GM18526 (cell line): ENCODE measurements around the gene C16orf86.

Experiments
- POLR2A ChIP-seq: IDR thresholded peaks from 3 replicates; pipeline ENCODE4 v1.6.1; 2011; ENCODE audit not compliant: insufficient read length; ENCODE audit errors: extremely low read depth

Gene C16orf86

GRCh38 chr16:67694611-67695010 is 28.0 kb downstream of the C16orf86 start:
- no peak for TF ChIP-seq POLR2A

DNA sequence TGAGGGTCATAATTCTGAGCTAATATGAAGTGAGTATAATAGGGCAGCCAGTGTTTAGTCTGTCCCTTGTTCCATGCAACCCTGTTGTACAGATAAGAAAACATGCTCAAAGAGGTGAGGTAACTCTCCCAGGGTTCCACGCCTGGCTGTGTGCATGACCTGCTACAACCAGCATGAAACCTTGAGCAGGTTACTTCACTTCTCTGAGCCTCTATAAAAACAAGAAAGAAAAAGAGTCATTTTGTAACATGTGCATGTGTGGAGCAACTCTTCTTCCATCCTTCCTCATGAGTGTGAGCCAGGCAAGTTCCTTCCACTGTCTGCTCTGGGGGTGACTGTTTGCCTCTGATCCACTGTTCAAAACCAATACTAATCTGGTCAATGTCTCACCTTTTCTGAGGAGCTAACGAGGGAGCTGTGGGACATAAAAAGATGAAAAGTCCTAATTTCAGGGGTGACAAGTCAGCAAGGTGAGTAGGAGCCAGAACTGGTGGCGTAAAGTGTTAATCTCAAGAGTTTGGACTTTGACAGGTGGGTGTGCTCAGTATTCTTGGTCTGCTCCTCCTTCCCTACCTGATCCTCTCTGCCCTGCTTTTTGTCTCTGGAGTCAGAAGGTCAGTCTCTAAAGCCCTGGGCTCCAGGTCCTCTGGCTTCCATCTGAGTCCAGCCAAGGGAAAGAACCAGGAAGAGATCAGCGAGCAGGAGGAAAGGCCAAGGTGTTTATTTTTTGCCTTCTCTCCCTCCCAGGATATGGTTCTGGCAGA is 31.0 kb downstream of the C16orf86 start:
- no peak for TF ChIP-seq POLR2A

DNA sequence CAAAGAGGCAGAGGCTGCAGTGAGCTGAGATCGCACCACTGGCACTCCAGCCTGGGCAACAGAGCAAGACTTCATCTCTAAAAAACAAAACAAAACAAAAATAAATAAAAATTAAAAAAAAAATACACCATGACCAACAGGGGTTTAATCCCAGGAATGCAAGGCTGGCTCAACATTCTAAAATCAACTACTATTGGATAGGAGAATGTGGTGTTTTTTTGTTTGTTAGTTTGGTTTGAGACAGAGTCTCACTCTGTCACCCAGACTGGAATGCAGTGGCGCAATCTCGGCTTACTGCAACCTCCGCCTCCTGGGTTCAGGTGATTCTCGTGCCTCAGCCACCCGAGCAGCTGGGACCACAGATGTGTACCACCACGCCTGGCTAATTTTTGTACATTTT is 32.7 kb downstream of the C16orf86 start:
- no peak for TF ChIP-seq POLR2A

GRCh38 chr16:67701420-67701819 is 34.8 kb downstream of the C16orf86 start:
- TF ChIP-seq POLR2A = no peak

DNA sequence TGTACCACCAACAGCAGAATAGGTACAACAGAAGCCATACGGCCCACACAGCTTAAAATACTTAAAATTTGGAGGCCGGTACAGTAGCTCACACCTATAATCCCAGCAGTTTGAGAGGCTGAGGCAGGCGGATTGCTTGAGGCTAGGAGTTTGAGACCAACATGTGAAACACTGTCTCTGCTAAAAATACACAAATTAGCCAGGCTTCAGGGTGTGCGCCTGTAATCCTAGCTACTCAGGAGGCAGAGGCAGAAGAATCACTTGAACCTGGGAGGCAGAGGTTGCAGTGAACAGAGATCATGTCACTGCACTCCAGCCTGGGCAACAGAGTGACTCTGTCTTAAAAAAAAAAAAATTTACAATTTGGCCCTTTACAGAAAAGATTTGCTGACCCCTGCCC is 35.5 kb downstream of the C16orf86 start:
- TF ChIP-seq POLR2A = no peak

GRCh38 chr16:67703626-67704025 is 37.0 kb downstream of the C16orf86 start:
- TF ChIP-seq POLR2A = no peak

DNA sequence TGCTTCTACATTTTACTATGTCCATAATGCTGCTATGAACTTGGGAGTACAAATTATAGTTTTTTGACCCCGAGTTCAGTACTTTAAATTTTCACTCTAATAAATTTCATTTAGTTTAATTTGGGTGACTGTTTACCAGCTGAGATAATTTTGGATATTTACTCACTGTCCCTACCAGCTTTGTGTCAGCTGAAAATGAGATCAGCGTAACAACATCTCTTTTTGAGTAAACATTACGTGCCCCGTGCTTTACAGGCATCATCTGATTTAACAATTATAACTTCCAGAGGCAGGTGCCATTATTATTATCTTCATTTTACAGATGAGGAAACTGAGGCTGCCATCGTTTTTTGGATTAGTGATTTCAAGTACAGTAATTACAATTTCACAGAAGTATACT is 37.5 kb downstream of the C16orf86 start:
- TF ChIP-seq POLR2A = no peak

DNA sequence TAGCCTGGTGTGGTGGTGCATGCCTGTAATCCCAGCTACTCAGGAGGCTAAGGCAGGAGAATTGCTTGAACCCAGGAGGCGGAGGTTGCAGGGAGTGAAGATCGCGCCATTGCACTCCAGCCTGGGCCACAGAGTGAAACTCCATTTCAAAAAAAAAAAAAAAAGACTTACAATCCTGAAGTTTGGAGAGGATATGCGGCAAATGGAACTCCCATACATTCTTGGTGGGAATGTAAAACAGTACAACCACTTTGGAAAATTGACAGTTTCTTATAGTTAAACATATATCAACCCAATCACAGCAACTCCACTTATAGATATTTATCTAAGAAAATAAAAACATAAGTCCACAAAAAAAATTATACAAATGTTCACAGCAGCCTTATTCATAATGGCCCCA is 40.6 kb downstream of the C16orf86 start:
- no peak for TF ChIP-seq POLR2A

- no peak for TF ChIP-seq POLR2A
These were observed 41.2 kb downstream of the C16orf86 start for GRCh38 chr16:67707790-67708189.

- no peak for TF ChIP-seq POLR2A
These were observed 41.8 kb downstream of the C16orf86 start for GRCh38 chr16:67708368-67708771.

GRCh38 chr16:67709050-67709449 is 42.4 kb downstream of the C16orf86 start:
- TF ChIP-seq POLR2A = no peak

- TF ChIP-seq POLR2A = no peak
These were observed 44.0 kb downstream of the C16orf86 start for GRCh38 chr16:67710607-67711006.

DNA sequence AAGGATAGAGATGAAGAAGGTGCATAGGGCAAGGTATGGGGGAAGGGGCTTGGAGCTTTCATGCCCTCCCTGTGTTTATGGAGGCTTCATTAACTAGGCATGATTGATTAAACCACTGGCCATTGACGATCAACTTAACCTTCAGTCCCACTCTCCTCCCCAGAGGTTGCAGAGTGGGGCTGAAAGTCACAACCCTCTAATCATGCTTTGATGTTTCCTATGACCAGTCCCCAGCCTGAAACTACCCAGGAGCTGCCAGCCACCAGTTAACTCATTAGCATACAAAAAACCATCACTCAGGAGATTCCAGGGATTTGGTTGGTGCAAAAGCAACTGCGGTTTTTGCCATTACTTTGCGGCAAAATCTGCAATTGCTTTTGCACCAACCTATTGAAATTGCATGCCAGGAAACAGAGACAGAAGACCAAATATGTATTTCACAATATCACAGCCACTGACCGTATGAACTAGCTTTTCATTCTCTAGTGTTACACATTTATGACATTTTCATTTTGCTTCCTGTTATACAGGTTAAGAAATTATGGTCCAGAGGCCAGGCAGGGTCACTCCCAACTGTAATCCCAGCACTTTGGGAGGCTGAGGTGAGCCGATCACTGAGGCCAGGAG is 47.1 kb downstream of the C16orf86 start:
- TF ChIP-seq POLR2A = no peak

- TF ChIP-seq POLR2A = no peak
These were observed 47.9 kb downstream of the C16orf86 start for GRCh38 chr16:67714522-67714921.

DNA sequence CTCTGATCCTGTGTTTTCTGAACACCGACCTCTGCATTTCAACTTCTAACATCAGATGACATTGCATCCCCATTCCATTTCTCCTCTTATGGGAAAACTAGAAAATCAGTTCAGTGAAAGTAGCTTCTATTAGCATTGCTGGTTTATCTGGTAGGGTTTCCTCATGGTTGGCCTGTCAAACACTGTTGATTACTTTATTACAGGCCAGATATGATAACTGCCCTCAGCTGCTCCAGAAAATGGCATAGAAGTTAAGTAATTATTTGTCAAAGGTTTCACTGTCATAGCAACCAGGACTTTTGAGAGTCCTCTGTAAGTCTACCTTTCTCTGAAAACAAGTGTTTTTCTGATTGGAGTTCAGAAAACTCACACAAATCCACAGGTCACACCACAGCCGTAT is 49.5 kb downstream of the C16orf86 start:
- no peak for TF ChIP-seq POLR2A
